ENCODE results near the gene PLCB3.

The PLCB3 gene

GRCh38 chr11:64223001-64223651, 28.2 kb upstream of the PLCB3 start:
- no peak for DNase-seq

DNA sequence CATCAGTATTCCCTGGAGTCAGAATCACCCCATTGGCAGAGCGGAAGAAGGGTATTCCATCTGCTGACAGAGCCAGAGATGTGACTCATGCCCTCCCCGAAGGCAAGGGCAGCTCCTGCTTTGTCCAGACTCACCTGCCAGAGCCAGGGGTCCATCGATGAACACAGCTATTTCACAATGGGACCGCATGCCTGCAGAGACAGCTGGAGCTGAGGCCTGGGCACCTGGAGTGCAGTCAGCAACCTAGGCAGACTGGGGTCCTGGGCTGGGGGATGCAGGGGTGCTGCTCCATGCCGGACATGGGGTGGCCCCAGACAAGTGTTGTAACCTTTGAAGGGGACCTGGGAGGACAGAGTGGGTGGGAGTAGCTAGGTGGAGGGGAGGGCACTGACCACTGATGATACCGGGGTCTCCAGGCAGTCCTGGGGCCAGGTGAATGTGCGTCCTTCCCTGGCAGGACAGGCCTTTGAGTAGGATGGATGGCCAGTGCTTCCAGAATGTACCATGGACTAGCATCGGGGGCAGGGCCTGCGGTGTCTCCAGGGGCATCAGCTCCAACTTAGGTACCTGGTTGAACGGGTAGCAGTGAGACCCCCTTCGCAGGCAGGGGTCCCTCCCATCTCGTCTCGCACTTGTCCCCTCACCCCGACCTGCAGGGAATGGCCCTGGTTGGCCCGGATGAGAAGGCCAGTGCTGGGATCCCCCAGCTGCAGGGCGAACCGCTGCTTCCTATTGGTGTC, 27.0 kb upstream of the PLCB3 start:
- no peak for DNase-seq

GRCh38 chr11:64224891-64225607, 26.3 kb upstream of the PLCB3 start:
- DNase-seq: no peak

DNA sequence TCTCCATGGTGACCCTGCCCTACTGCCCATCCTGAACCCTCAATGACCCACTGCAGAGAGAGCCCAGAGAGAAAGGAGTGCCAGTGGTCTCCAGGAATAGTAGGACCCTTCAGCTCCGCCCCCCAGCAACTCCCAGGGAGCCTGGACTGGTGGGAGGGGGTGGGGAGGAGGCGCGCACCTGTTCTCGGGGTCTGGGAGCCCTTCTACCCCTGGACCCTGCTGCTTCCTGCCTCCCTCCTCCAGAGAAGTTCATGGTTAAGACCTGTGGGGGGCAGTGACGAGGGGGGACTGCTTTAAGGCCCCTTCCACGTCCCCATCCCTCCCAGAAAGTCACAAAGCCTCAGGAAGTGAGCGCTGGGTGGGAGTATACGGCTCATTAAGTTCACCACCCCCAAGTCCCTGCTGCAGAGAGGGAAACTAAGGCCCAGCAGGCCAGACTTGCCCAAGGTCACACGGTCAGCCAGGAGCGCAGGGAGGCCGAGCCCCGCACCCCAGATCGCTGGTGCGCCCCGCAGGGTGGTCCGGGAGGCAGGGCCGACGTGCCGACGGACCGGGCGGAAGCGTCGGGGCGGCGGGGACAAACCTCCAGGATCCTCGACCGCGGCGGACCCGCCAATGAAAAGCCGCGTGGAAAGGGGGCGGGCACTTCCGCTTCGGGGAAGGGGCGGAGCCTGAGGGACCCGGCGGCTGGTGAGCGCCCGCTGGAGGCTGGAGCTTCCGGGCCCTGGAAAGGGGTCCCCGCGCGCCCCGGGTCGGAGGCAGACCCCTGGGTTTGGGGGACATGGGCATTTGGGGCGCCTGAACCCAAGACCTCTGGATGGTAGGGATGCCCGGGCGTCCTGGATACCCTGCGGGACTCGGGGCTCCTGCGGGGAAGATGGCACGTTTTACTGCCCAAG, 25.5 kb upstream of the PLCB3 start, which contains the start of the genes NUDT22 and TRPT1:
TSS of gene NUDT22 (plus strand) at position 667 of the 899 bp plus-strand sequence. CDS start 379 bp downstream, outside the sequence.
TSS of gene TRPT1 (minus strand) at position 579 of the 899 bp plus-strand sequence. CDS start at position 253, 326 bp downstream.
- peak; percentile 95 to 97 for DNase-seq

GRCh38 chr11:64226507-64227051, 24.8 kb upstream of the PLCB3 start:
- DNase-seq: peak; percentile 61 to 75

- no peak for DNase-seq
Observed at GRCh38 chr11:64227405-64227956, 23.8 kb upstream of the PLCB3 start.

GRCh38 chr11:64229090-64229743, 22.1 kb upstream of the PLCB3 start:
- DNase-seq: no peak

DNA sequence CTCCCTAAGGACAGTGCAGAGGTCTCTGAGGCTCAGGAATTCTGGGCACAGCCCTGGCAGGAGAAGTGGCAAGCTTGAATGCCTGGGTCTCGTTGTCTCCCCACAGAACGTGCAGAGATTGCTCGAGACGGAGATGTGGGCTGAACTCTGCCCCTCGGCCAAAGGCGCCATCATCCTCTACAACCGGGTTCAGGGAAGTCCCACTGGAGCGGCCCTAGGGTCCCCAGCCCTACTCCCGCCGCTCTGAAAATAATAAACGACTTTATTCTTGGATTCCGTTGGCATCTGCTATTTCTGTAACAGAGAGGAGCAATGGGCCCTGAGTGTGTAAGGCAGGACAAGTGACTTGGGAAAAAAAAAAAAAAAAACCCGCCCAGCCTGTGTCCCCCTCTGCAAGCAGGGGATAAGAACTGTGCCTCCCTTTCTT, 21.6 kb upstream of the PLCB3 start:
- DNase-seq: no peak

GRCh38 chr11:64230171-64230984, 21.0 kb upstream of the PLCB3 start, which contains the start of gene DNAJC4:
DNAJC4 (plus strand) TSS chr11:64230548; CDS start chr11:64230855, 307 bp downstream.
- peak; percentile 90 to 92 for DNase-seq

DNA sequence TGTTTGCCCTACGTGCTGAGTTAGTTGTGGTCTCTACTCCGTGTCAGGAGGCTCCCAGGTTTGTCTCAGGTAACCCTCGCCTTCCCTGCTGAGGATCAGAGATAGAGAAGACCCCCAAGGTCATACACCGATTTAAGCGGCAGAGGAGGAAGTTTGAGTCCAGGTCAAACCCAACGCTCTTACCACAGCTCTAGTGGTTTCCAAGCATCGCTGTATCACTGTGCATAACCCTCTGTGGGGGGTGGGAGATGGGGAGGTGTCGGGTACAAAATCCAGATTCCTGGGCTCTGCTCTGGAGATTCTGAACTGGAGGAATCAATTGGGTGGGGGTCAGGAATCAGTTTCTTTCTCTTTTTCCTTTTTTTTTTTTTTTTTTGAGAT, 20.4 kb upstream of the PLCB3 start:
- DNase-seq: no peak

DNA sequence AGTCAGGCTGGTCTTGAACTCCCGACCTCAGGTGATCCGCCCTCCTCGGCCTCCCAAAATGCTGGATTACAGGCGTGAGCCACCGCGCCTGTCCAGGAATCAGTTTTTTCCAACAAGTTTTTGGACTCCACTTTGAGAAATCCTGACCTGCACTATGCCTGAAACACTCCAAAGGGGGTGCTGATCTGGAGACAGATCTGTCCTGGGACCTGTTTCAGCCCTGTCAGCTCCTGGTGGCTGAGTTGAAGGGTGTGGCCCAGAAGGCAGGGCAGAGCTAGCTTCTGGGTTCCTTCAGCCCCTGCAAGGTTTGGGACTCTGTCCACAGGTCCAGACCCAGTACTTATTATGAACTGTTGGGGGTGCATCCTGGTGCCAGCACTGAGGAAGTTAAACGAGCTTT, 19.8 kb upstream of the PLCB3 start:
- no peak for DNase-seq

GRCh38 chr11:64232182-64232966, 19.0 kb upstream of the PLCB3 start:
- no peak for DNase-seq

- DNase-seq: no peak
Observed at GRCh38 chr11:64232967-64233315, 18.4 kb upstream of the PLCB3 start.

- peak; percentile 70 to 78 for DNase-seq
Observed at GRCh38 chr11:64233913-64234586, 17.3 kb upstream of the PLCB3 start, which contains the start of gene VEGFB. VEGFB (plus strand) TSS chr11:64234584; CDS start chr11:64234834, 250 bp downstream.

DNA sequence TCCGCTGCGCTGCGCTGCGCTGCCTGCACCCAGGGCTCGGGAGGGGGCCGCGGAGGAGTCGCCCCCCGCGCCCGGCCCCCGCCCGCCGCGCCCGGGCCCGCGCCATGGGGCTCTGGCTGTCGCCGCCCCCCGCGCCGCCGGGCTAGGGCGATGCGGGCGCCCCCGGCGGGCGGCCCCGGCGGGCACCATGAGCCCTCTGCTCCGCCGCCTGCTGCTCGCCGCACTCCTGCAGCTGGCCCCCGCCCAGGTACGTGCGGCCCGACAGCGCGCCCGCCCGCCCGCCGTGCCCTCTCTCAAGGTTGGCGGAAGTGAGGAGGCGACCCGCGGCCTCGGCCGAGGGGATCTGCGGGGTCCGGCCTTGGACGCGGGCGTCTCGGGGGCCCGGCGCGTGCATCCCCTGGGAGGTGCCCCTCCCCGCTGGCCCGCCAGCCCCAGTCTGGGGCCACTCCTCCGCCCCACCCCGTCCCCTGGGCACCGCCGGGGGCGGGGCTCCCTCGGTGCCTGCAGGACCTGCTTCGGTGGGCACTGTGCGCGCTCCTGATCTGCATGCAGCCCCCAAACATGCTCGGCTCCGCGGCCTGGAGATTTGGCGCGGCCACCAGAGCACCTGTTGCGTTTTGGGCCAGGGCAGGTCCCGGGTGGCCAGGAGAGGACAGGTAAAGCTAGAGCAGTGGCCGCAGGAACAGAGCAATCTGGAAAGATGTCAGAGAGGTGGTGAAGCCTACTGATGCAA, 16.5 kb upstream of the PLCB3 start:
- DNase-seq: peak in 1 of 2 donors; percentile 63

DNA sequence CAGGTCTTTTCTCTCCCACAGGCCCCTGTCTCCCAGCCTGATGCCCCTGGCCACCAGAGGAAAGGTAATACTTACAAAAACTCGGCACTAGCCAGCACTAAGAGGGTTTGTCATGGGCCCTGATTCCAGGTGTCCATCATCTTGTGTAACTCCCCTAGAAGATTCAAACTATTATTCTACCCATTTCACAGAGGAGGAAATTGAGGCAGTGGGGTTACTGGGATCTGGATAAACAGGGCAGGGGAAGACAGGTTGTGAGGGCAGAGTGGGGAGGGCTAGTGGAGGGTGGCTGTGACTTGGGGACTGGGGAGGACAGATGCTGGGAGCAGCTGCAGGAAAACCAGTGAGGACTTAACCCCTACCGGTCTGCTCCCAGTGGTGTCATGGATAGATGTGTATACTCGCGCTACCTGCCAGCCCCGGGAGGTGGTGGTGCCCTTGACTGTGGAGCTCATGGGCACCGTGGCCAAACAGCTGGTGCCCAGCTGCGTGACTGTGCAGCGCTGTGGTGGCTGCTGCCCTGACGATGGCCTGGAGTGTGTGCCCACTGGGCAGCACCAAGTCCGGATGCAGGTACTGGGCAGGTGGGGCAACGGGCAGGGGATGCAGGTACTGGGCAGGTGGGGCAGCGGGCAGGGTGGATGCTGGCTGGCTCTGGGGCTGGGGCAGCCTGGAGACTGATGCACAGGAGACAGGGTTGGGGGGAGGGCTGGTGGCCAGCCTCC, 15.7 kb upstream of the PLCB3 start:
- no peak for DNase-seq

- no peak for DNase-seq
Observed at GRCh38 chr11:64237484-64237951, 13.8 kb upstream of the PLCB3 start.

All from stimulated activated CD4-positive, alpha-beta T cell treated with anti-CD3 and anti-CD28 coated beads, Interleukin-2, amount 100 ng/mL, for 24 hours (primary cell).